Lung (tissue), 12 donors: Measurements from ENCODE around the gene JPT2. TPM values are rescaled to one million over a fixed set of nuclear protein-coding genes. Genes with fewer than 3 reads are reported as not detected.

Experiments
- ATAC-seq: fragments of 200-7000 bp; cut with Tn5 transposase; one replicate; pipeline ENCODE4 v1.9.1; 2020; ENCODE audit warnings: moderate number of reproducible peaks; ENCODE audit not compliant: insufficient read depth, low FRiP score
- DNase-seq, 3 donors: peaks; one replicate each; pipeline ENCODE4 v3.0.0-alpha.2; 2013 to 2017
- H3K27ac ChIP-seq, 2 donors: one replicate each; pipeline ENCODE4 v1.5.1; 2013; ENCODE audit warnings: mild to moderate bottlenecking in 2 of 2, moderate library complexity in 2 of 2, control low read depth in 1 of 2, inconsistent platforms in 1 of 2, low read depth in 1 of 2, low read length in 1 of 2
- H3K27me3 ChIP-seq, 3 donors: one replicate each; pipeline ENCODE4 v1.5.1; 2013; ENCODE audit warnings: low read length in 2 of 3; ENCODE audit not compliant: control insufficient read depth in 3 of 3, insufficient read depth in 3 of 3
- H3K36me3 ChIP-seq, 4 donors: one replicate each; pipeline ENCODE4 v1.5.1; 2013; ENCODE audit warnings: low read length in 4 of 4, mild to moderate bottlenecking in 1 of 4, moderate library complexity in 1 of 4; ENCODE audit not compliant: control insufficient read depth in 4 of 4, insufficient read depth in 4 of 4
- H3K4me1 ChIP-seq, 5 donors: one replicate each; pipeline ENCODE4 v1.5.1; 2013; ENCODE audit warnings: low read length in 5 of 5, mild to moderate bottlenecking in 2 of 5, moderate library complexity in 1 of 5; ENCODE audit not compliant: control insufficient read depth in 5 of 5, insufficient read depth in 5 of 5
- H3K4me3 ChIP-seq: one replicate; pipeline ENCODE4 v1.5.1; 2013; ENCODE audit warnings: mild to moderate bottlenecking, control low read depth, moderate library complexity
- H3K9ac ChIP-seq, 2 donors: one replicate each; pipeline ENCODE4 v1.5.1; 2013; ENCODE audit warnings: low read length in 2 of 2, control low read depth in 1 of 2; ENCODE audit not compliant: insufficient read depth in 1 of 2
- H3K9me3 ChIP-seq, 4 donors: one replicate each; pipeline ENCODE4 v1.5.1; 2013; ENCODE audit warnings: low read length in 3 of 4, mild to moderate bottlenecking in 1 of 4, moderate library complexity in 1 of 4; ENCODE audit not compliant: control insufficient read depth in 4 of 4, insufficient read depth in 3 of 4
- WGBS, 2 donors: extraction: QIAGEN DNeasy Blood & Tissue Kit; methylation state at CpG; one replicate each; pipeline ENCODE4 v1.1.7; 2013; 5-methylcytosine and 5-hydroxymethylcytosine counted together
- polyA plus RNA-seq, 2 donors: library from polyadenylated mRNA; stranded (reverse); fragments of 200-250 nt; gene quantifications; one replicate each; pipeline ENCODE4 v1.2.1, GENCODE V29; 2013
- total RNA-seq, 2 donors: library from RNA; depleted of rRNA in 1 of 2; stranded (reverse); fragments of >200 nt in 1 of 2; gene quantifications; one replicate each; pipeline ENCODE4 v1.2.1, GENCODE V29; 2014 to 2021
- TF ChIP-seq, protein P1 (sequence below): IDR thresholded peaks from 2 replicates; pipeline ENCODE4 v1.5.1; 2012; ENCODE audit warnings: mild to moderate bottlenecking; ENCODE audit errors: control extremely low read depth, extremely low read depth
- donor health status: control.
- donor health status: control.
- donor health status: Bipolar disorder and iron deficiency.
- donor health status: healthy.
- donor health status: DM: yes; HTN: yes; CAD: no.

Gene JPT2
- total and polyA plus RNA-seq, 4 donors, result 28.7 to 71.9 (median 51.6) TPM

DNA sequence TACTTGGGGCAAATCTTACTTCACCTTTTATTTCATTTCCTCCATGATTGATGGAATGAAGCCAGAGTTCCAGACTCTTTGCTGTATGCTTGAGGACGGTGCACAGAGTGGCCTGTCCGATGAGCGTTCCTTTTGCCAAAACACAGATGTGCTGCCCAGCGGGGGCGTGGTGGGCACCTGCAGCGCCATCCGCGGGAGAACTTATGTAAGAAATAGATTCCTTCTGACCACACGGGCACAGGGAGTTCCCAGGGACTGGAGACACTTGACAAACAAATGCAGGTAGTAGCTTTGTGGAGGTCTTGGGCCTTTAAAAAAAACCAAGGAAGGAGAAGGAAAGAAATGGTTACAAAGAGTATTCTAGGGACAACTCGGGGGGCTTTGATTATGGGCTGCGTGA is 35.3 kb upstream of the JPT2 start:
- Histone ChIP-seq H3K4me3 (no peak overlapping the region), H3K4me1 (peaks cover 0 to 2% (median 0%) of the 10 kb centered on the region in 5 donors), H3K9me3 (no peaks in the 10 kb centered on the region), H3K27ac (no peak overlapping the region), H3K9ac (no peak overlapping the region), H3K27me3 (no peaks in the 10 kb centered on the region), H3K36me3 (peaks cover 6 to 66% (median 43%) of the 10 kb centered on the region in 4 donors)
- DNase-seq (no peak), ATAC-seq (no peak)
- TF ChIP-seq, protein P1, sequence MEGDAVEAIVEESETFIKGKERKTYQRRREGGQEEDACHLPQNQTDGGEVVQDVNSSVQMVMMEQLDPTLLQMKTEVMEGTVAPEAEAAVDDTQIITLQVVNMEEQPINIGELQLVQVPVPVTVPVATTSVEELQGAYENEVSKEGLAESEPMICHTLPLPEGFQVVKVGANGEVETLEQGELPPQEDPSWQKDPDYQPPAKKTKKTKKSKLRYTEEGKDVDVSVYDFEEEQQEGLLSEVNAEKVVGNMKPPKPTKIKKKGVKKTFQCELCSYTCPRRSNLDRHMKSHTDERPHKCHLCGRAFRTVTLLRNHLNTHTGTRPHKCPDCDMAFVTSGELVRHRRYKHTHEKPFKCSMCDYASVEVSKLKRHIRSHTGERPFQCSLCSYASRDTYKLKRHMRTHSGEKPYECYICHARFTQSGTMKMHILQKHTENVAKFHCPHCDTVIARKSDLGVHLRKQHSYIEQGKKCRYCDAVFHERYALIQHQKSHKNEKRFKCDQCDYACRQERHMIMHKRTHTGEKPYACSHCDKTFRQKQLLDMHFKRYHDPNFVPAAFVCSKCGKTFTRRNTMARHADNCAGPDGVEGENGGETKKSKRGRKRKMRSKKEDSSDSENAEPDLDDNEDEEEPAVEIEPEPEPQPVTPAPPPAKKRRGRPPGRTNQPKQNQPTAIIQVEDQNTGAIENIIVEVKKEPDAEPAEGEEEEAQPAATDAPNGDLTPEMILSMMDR, result no peak
- WGBS, 2 donors, result 95 to 96% methylated on average over 11 of the region's 11 CpGs

DNA sequence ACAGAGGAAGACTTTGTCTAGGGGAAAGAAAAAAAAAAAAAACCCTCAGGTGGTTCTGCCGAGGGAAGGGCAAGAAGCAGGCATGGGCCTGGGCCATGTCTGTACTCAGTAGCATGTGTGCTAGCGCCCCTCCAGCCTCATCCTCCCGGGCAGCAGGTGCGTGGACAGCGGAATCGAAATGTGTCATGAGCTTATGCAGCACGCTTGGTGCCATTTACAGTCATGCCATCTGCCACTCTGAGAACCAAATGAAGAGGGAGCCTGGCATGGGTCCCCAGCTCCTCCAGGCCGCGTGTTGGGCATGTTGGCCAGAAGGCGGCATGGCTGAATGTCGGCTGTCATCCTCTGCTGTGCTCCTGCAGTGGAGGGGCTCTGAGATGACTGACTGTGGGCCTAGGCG is 34.6 kb upstream of the JPT2 start:
- peaks cover 3 to 59% (median 38%) of the 10 kb centered on the region in 4 donors for H3K36me3 ChIP-seq
- no peak overlapping the region for H3K4me3 ChIP-seq
- DNase-seq (no peak), ATAC-seq (no peak)
- H3K9ac ChIP-seq, result no peak overlapping the region
- H3K27ac ChIP-seq, result no peak overlapping the region
- TF ChIP-seq, protein P1, result no peak
- WGBS, 2 donors, result 96% methylated on average over 12 of the region's 12 CpGs
- H3K27me3 ChIP-seq, result no peaks in the 10 kb centered on the region
- peaks cover 0 to 2% (median 0%) of the 10 kb centered on the region in 5 donors for H3K4me1 ChIP-seq
- no peaks in the 10 kb centered on the region for H3K9me3 ChIP-seq

DNA sequence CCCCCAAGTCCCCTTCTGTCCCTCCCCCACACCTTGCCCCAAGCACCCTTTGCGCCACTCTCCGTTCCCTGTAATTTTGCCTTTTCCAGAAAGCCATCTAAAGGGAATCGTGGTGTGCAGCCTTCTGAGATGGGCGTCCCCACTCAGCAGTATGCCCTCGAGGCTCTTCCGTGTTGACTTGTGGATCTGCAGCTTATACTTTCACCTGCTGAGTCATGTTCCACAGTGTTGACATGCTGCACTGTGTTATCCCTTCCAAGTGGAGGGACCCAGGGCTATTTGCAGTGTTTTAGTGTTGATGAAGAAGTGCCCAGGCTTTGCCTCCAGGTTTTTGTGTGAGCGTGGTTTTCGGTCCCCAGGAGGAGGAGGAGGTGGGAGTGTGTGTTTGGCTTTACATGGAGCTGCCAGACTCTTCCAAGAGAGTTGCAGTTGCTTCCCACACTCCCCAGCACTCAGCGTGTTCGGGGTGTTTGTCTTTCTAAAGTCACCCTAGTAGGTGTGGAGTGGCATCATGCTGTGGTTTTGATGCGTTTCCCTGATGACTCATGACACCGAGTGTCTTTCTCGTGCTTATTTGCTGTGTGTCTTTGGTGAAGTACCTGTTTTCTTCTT is 32.1 kb upstream of the JPT2 start:
- TF ChIP-seq, protein P1, result no peak
- H3K9me3 ChIP-seq, result no peaks in the 10 kb centered on the region
- H3K27me3 ChIP-seq, result no peaks in the 10 kb centered on the region
- H3K9ac ChIP-seq, result no peak overlapping the region
- no peak overlapping the region for H3K4me3 ChIP-seq
- no peak for DNase-seq
- no peak for ATAC-seq
- H3K4me1 ChIP-seq, result no peaks in the 10 kb centered on the region
- H3K27ac ChIP-seq, result no peak overlapping the region
- 43 to 66% methylated on average over 13 of the region's 13 CpGs for WGBS, 2 donors
- H3K36me3 ChIP-seq, result peaks cover 3 to 46% (median 29%) of the 10 kb centered on the region in 4 donors

DNA sequence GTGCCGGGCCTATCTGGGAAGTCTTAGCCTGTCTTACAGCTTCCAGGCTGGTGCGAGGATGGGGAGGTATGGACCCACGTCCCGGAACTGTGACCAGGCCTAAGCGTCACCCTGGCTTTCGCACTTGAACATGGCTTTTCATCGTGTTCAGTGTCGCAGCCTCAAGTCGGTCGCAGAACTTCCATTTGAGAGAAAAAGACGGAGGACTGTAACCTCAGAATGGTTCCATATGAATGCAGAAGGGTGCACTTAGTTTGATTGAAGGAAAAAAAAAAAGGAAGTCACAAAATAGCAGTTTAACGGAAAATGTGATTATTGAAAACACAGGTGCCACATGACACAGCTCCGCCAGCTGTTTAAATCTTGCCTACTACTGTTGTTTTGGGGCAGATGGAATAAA is 30.2 kb upstream of the JPT2 start:
- DNase-seq (no peak), ATAC-seq (no peak)
- Histone ChIP-seq H3K4me3 (no peak overlapping the region), H3K9ac (no peak overlapping the region), H3K4me1 (no peaks in the 10 kb centered on the region), H3K27ac (no peak overlapping the region), H3K36me3 (peaks cover 3 to 40% (median 33%) of the 10 kb centered on the region in 4 donors), H3K9me3 (no peaks in the 10 kb centered on the region), H3K27me3 (no peaks in the 10 kb centered on the region)
- TF ChIP-seq, protein P1, result no peak
- 60 to 82% methylated on average over 13 of the region's 13 CpGs for WGBS, 2 donors
